Measurements from ENCODE around the gene CNOT9. TPM values are rescaled to one million over a fixed set of nuclear protein-coding genes. Genes with fewer than 3 reads are reported as not detected.
"Not testable (repeated sequence)": the region's sequence is repeated elsewhere in the genome, so short reads cannot be mapped to it uniquely, and the experiment has no call there.

CNOT9 gene
- polyA plus RNA-seq (ENCODE audit: low read depth in 6 of 6) = 10 to 100 TPM; 10.9 to 21.9 (median 16.9) TPM

- peak within 1 kb of the TSS; percentile 89 to 99 (median 98) for H3K4me3 Mint-ChIP-seq
- H3K4me1 Mint-ChIP-seq = peaks cover 43 to 62% (median 54%) of the 10 kb centered on the region in 3 donors
- peak; percentile 100 for DNase-seq
- H3K9me3 Mint-ChIP-seq = no peaks in the 10 kb centered on the region
- peak; percentile 81 to 84 for ATAC-seq (ENCODE audit: low read depth in 2 of 2)
- no peaks in the 10 kb centered on the region for H3K36me3 Mint-ChIP-seq
- peak within 1 kb of the TSS; percentile 97 to 100 (median 100) for H3K27ac Mint-ChIP-seq
- H3K27me3 Mint-ChIP-seq = no peaks in the 10 kb centered on the region
These were observed at the start of gene CNOT9, which contains the start of gene USP37 for GRCh38 chr2:218568190-218569037. TSS of gene CNOT9 (plus strand) at chr2:218568839. CDS start at chr2:218568955, 116 bp downstream. TSS of gene USP37 (minus strand) at chr2:218568351. CDS start at chr2:218558653, 9,698 bp downstream.

GRCh38 chr2:218518876-218519275, 49.8 kb upstream of the CNOT9 start:
- Mint-ChIP-seq H3K27ac (no peak overlapping the region), H3K4me1 (peaks cover 0 to 3% (median 0%) of the 10 kb centered on the region in 3 donors), H3K36me3 (peaks cover 11 to 18% of the 10 kb centered on the region in 2 donors), H3K4me3 (no peak overlapping the region), H3K27me3 (no peaks in the 10 kb centered on the region), H3K9me3 (peaks cover 0 to 5% (median 0%) of the 10 kb centered on the region in 7 donors)
- ATAC-seq (ENCODE audit: low read depth in 2 of 2) (no peak), DNase-seq (no peak)

- Mint-ChIP-seq H3K36me3 (peaks cover 27 to 45% of the 10 kb centered on the region in 2 donors), H3K27ac (no peak overlapping the region)
- no peak for ATAC-seq (ENCODE audit: low read depth in 2 of 2)
These were observed 45.0 kb upstream of the CNOT9 start for GRCh38 chr2:218523651-218524050.

GRCh38 chr2:218528409-218528808, 40.2 kb upstream of the CNOT9 start:
- DNase-seq; H3K27ac Mint-ChIP-seq; H3K4me3 Mint-ChIP-seq; H3K27me3 Mint-ChIP-seq; ATAC-seq (ENCODE audit: low read depth in 2 of 2); H3K4me1 Mint-ChIP-seq: not testable (repeated sequence)
- Mint-ChIP-seq H3K9me3 (peaks cover 0 to 13% (median 4%) of the 10 kb centered on the region in 7 donors), H3K36me3 (peaks cover 44 to 45% of the 10 kb centered on the region in 2 donors)

More at GRCh38 chr2:218523651-218524050, 45.0 kb upstream of the CNOT9 start:
- Mint-ChIP-seq H3K27me3 (no peaks in the 10 kb centered on the region), H3K9me3 (peaks cover 0 to 13% (median 4%) of the 10 kb centered on the region in 7 donors), H3K4me1 (no peaks in the 10 kb centered on the region), H3K4me3 (no peak overlapping the region)
- no peak for DNase-seq

GRCh38 chr2:218529990-218530389, 38.6 kb upstream of the CNOT9 start:
- Mint-ChIP-seq H3K9me3 (peaks cover 0 to 5% (median 3%) of the 10 kb centered on the region in 7 donors), H3K27me3 (no peaks in the 10 kb centered on the region), H3K4me1 (no peaks in the 10 kb centered on the region), H3K36me3 (peaks cover 39 to 42% of the 10 kb centered on the region in 2 donors), H3K27ac (no peak overlapping the region), H3K4me3 (no peak overlapping the region)
- ATAC-seq (ENCODE audit: low read depth in 2 of 2) = no peak
- no peak for DNase-seq

GRCh38 chr2:218536804-218537494, 31.7 kb upstream of the CNOT9 start:
- Mint-ChIP-seq H3K36me3 (peaks cover 14 to 39% of the 10 kb centered on the region in 2 donors), H3K27me3 (no peaks in the 10 kb centered on the region), H3K27ac (peak overlapping the region in 1 of 6 donors; percentile 26), H3K4me1 (peaks cover 0 to 7% (median 0%) of the 10 kb centered on the region in 3 donors), H3K9me3 (no peaks in the 10 kb centered on the region), H3K4me3 (no peak overlapping the region)
- no peak for ATAC-seq (ENCODE audit: low read depth in 2 of 2)
- no peak for DNase-seq

- Mint-ChIP-seq H3K9me3 (no peaks in the 10 kb centered on the region), H3K4me3 (no peak overlapping the region), H3K4me1 (peaks cover 0 to 7% (median 0%) of the 10 kb centered on the region in 3 donors), H3K27ac (no peak overlapping the region), H3K36me3 (peaks cover 5 to 42% of the 10 kb centered on the region in 2 donors), H3K27me3 (no peaks in the 10 kb centered on the region)
- ATAC-seq (ENCODE audit: low read depth in 2 of 2) (no peak), DNase-seq (no peak)
These were observed 28.6 kb upstream of the CNOT9 start for GRCh38 chr2:218540015-218540414.

GRCh38 chr2:218546012-218546411, 22.6 kb upstream of the CNOT9 start:
- no peaks in the 10 kb centered on the region for H3K27me3 Mint-ChIP-seq
- H3K27ac Mint-ChIP-seq = peak overlapping the region in 2 of 6 donors; percentile 3 to 8
- DNase-seq = no peak
- H3K4me3 Mint-ChIP-seq = no peak overlapping the region
- peaks cover 0 to 3% (median 0%) of the 10 kb centered on the region in 3 donors for H3K4me1 Mint-ChIP-seq
- no peaks in the 10 kb centered on the region for H3K9me3 Mint-ChIP-seq
- H3K36me3 Mint-ChIP-seq = peaks cover 17 to 34% of the 10 kb centered on the region in 2 donors
- ATAC-seq (ENCODE audit: low read depth in 2 of 2) = no peak

GRCh38 chr2:218547511-218547910, 21.1 kb upstream of the CNOT9 start:
- DNase-seq (no peak), ATAC-seq (ENCODE audit: low read depth in 2 of 2) (no peak)
- Mint-ChIP-seq H3K27ac (peak overlapping the region in 1 of 6 donors; percentile 27), H3K4me1 (no peaks in the 10 kb centered on the region), H3K27me3 (no peaks in the 10 kb centered on the region), H3K9me3 (no peaks in the 10 kb centered on the region), H3K4me3 (no peak overlapping the region), H3K36me3 (peaks cover 22 to 25% of the 10 kb centered on the region in 2 donors)

- Mint-ChIP-seq H3K4me1 (no peaks in the 10 kb centered on the region), H3K27ac (no peak overlapping the region), H3K4me3 (no peak overlapping the region), H3K9me3 (no peaks in the 10 kb centered on the region), H3K27me3 (no peaks in the 10 kb centered on the region), H3K36me3 (peaks cover 25 to 30% of the 10 kb centered on the region in 2 donors)
- ATAC-seq (ENCODE audit: low read depth in 2 of 2) = no peak
- no peak for DNase-seq
These were observed 20.7 kb upstream of the CNOT9 start for GRCh38 chr2:218547978-218548377.

GRCh38 chr2:218554225-218554624, 14.4 kb upstream of the CNOT9 start:
- H3K27me3 Mint-ChIP-seq; ATAC-seq (ENCODE audit: low read depth in 2 of 2); H3K4me3 Mint-ChIP-seq; H3K27ac Mint-ChIP-seq; H3K9me3 Mint-ChIP-seq; H3K4me1 Mint-ChIP-seq; DNase-seq: not testable (repeated sequence)
- peaks cover 24 to 28% of the 10 kb centered on the region in 2 donors for H3K36me3 Mint-ChIP-seq

GRCh38 chr2:218555527-218555926, 13.1 kb upstream of the CNOT9 start:
- H3K27ac Mint-ChIP-seq = peak overlapping the region in 4 of 6 donors; percentile 27 to 92 (median 48)
- H3K4me1 Mint-ChIP-seq = peaks cover 0 to 6% (median 3%) of the 10 kb centered on the region in 3 donors
- H3K4me3 Mint-ChIP-seq = no peak overlapping the region
- DNase-seq (no peak), ATAC-seq (ENCODE audit: low read depth in 2 of 2) (no peak)
- H3K36me3 Mint-ChIP-seq = peaks cover 24 to 28% of the 10 kb centered on the region in 2 donors
- no peaks in the 10 kb centered on the region for H3K9me3 Mint-ChIP-seq
- H3K27me3 Mint-ChIP-seq = no peaks in the 10 kb centered on the region

GRCh38 chr2:218557941-218558340, 10.7 kb upstream of the CNOT9 start:
- Mint-ChIP-seq H3K9me3 (no peaks in the 10 kb centered on the region), H3K27ac (peak overlapping the region in 2 of 6 donors; percentile 24 to 56), H3K27me3 (no peaks in the 10 kb centered on the region), H3K4me3 (no peak overlapping the region), H3K4me1 (peaks cover 0 to 10% (median 7%) of the 10 kb centered on the region in 3 donors), H3K36me3 (peaks cover 24 to 26% of the 10 kb centered on the region in 2 donors)
- ATAC-seq (ENCODE audit: low read depth in 2 of 2) = no peak
- DNase-seq = no peak
